Activated B cell treated with CpG ODN at 0.5 μM for 24 hours (primary cell): ENCODE measurements around the gene PNPLA7. TPM values are rescaled to one million over a fixed set of nuclear protein-coding genes. Genes with fewer than 3 reads are reported as not detected.
"Not testable (repeated sequence)": the region's sequence is repeated elsewhere in the genome, so short reads cannot be mapped to it uniquely, and the experiment has no call there.

Experiments used
- ATAC-seq: fragments of 200-7000 bp; cut with Tn5 transposase; one replicate; pipeline ENCODE4 v1.10.0; 2021; ENCODE audit warnings: low read depth, mild to moderate bottlenecking, moderate library complexity
- CTCF ChIA-PET: fragments of 350-600 bp; sonication (Branson Sonifier 250); formaldehyde crosslinking; loops from one replicate; lab custom pipeline; 2021; ENCODE audit warnings: antibody characterized with exemption; lab: Charles Lee
- POLR2A ChIA-PET: fragments of 350-600 bp; sonication (Branson Sonifier 250); formaldehyde crosslinking; loops from one replicate; lab custom pipeline; 2021; ENCODE audit warnings: antibody characterized with exemption; lab: Charles Lee
- DNase-seq: peaks from one replicate; pipeline ENCODE4 v3.0.0; 2022
- H3K27ac Mint-ChIP-seq: one replicate; pipeline ENCODE4 v1.8.0; 2020; ENCODE audit warnings: mixed read lengths
- H3K27me3 Mint-ChIP-seq: one replicate; pipeline ENCODE4 v1.8.0; 2021; ENCODE audit warnings: mixed read lengths
- H3K36me3 Mint-ChIP-seq: one replicate; pipeline ENCODE4 v1.8.0; 2021; ENCODE audit warnings: low read depth, mixed read lengths
- H3K4me1 Mint-ChIP-seq: one replicate; pipeline ENCODE4 v1.8.0; 2021; ENCODE audit warnings: mixed read lengths
- H3K4me3 Mint-ChIP-seq: one replicate; pipeline ENCODE4 v1.8.0; 2020; ENCODE audit warnings: mild to moderate bottlenecking, mixed read lengths
- H3K9me3 Mint-ChIP-seq: one replicate; pipeline ENCODE4 v1.8.0; 2020; ENCODE audit warnings: mixed read lengths
- CTCF ChIP-seq: fragments of 200-600 bp; IDR thresholded peaks from one replicate; pipeline ENCODE4 v1.8.0; 2022; ENCODE audit warnings: antibody characterized with exemption, mild to moderate bottlenecking
- intact Hi-C: fragments of 100-400 bp; cut with micrococcal nuclease; formaldehyde crosslinking; loops from one replicate; pipeline ENCODE4 v1.15.1; 2024
- total RNA-seq: library from RNA; stranded (reverse); gene quantifications from 2 replicates; pipeline ENCODE4 v1.2.3, GENCODE V29; 2022

The PNPLA7 gene
- total RNA-seq: 5.5 and 6.1 TPM in 2 replicates

DNA sequence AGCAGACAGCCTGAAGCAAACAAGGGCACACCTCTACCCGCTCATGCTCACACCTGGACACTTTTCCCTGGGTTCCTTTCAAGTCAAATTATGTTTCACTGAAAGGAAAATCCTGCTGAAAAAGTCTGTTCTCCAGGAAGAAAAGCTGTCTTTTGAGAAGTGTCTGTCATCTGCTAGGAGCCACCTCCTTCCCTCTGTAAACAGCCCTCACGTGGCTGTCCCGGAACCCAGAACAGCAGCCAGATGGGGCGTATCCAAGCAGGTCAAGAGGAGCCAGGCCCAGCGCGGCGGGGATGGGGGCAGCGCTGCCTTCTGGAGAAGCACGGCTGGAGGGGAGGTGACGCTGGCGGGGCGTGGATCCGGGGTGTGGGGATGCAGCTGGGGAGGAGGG, at the start of gene PNPLA7:
TSS of gene PNPLA7 (minus strand) at position 172 of the 391 bp plus-strand sequence. CDS start 205 bp downstream, outside the sequence.
- H3K36me3 Mint-ChIP-seq: peaks cover 16% of the 10 kb centered on the region
- peak; percentile 27 for ATAC-seq
- peak within 1 kb of the TSS; percentile 91 for H3K4me3 Mint-ChIP-seq
- no peaks in the 10 kb centered on the region for H3K9me3 Mint-ChIP-seq
- CTCF ChIA-PET: no interaction called here
- no peaks in the 10 kb centered on the region for H3K27me3 Mint-ChIP-seq
- DNase-seq: peak; percentile 48
- POLR2A ChIA-PET: interaction anchor here (0.5 to 3.9 kb wide), 7 partner anchors 13 to 668 kb away, joined by 3 to 12 read pairs (median 6); partner anchors contain the start of genes EXD3 and NOXA1
- H3K4me1 Mint-ChIP-seq: peaks cover 47% of the 10 kb centered on the region
- peak within 1 kb of the TSS; percentile 85 for H3K27ac Mint-ChIP-seq
- intact Hi-C loops: loop anchor here (1.0 to 10.0 kb wide), 6 partner anchors 15 to 755 kb away; partner anchors contain the start of genes CCDC183, DPH7, EHMT1 and MAN1B1
- no peak for TF ChIP-seq CTCF

DNA sequence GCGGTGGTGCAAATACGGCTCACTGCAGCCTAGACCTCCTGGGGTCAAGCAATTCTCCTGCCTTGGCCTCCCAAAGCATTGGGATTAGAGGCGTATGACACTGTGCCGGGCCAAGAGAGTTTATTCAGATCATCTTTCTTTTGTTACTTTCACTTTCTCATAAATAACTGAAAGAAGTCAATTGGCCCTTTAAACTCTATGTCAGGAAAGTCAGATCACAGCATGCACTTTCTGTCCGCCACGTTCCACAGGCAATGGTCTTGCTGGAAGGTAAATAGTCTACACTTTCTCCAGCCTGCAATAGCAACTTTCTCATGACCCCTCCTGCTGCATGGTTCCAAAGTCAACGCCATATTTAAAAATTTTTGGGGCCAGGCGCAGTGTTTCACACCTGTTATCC, 48.7 kb upstream of the PNPLA7 start:
- Mint-ChIP-seq H3K27ac (no peak overlapping the region), H3K9me3 (no peaks in the 10 kb centered on the region), H3K36me3 (no peaks in the 10 kb centered on the region), H3K4me1 (no peaks in the 10 kb centered on the region), H3K27me3 (no peaks in the 10 kb centered on the region), H3K4me3 (no peak overlapping the region)
- CTCF ChIA-PET: no interaction called here
- intact Hi-C loops: no loop called here
- no peak for ATAC-seq
- TF ChIP-seq CTCF: no peak
- DNase-seq: no peak
- POLR2A ChIA-PET: no interaction called here

- intact Hi-C loops, CTCF ChIA-PET, H3K4me1 Mint-ChIP-seq, DNase-seq, H3K4me3 Mint-ChIP-seq, H3K27me3 Mint-ChIP-seq, H3K9me3 Mint-ChIP-seq, ATAC-seq, H3K27ac Mint-ChIP-seq, H3K36me3 Mint-ChIP-seq: not testable (repeated sequence)
- POLR2A ChIA-PET: interaction anchor here (1.1 kb wide), 1 partner anchor 9 kb away, joined by 4 read pairs; the partner anchor contains the start of gene ARRDC1
Measured at GRCh38 chr9:137596577-137596976, 46.4 kb upstream of the PNPLA7 start.

GRCh38 chr9:137593176-137593575, 43.0 kb upstream of the PNPLA7 start:
- POLR2A ChIA-PET: interaction anchor here (1.3 to 1.7 kb wide), 2 partner anchors 10 to 12 kb away, joined by 5 to 11 read pairs; partner anchors contain the start of gene ARRDC1
- no peak for DNase-seq
- H3K4me3 Mint-ChIP-seq: no peak overlapping the region
- no peak for ATAC-seq
- CTCF ChIA-PET: no interaction called here
- peaks cover 1% of the 10 kb centered on the region for H3K27me3 Mint-ChIP-seq
- intact Hi-C loops: loop anchor here (5.0 kb wide), 1 partner anchor 41 kb away; the partner anchor contains the start of genes MRPL41 and PNPLA7
- no peak overlapping the region for H3K27ac Mint-ChIP-seq
- no peaks in the 10 kb centered on the region for H3K9me3 Mint-ChIP-seq
- no peak for TF ChIP-seq CTCF
- peaks cover 6% of the 10 kb centered on the region for H3K4me1 Mint-ChIP-seq
- peaks cover 4% of the 10 kb centered on the region for H3K36me3 Mint-ChIP-seq

GRCh38 chr9:137592767-137593166, 42.6 kb upstream of the PNPLA7 start:
- intact Hi-C loops: loop anchor here (5.0 kb wide), 1 partner anchor 40 kb away; the partner anchor contains the start of genes MRPL41 and PNPLA7
- TF ChIP-seq CTCF: no peak
- H3K27me3 Mint-ChIP-seq: peaks cover 1% of the 10 kb centered on the region
- H3K36me3 Mint-ChIP-seq: peaks cover 9% of the 10 kb centered on the region
- ChIA-PET CTCF (no interaction called here), POLR2A (interaction anchor here (1.3 to 1.7 kb wide), 2 partner anchors 10 to 13 kb away, joined by 5 to 11 read pairs; partner anchors contain the start of gene ARRDC1)
- DNase-seq (no peak), ATAC-seq (no peak)
- no peak overlapping the region for H3K4me3 Mint-ChIP-seq
- peaks cover 6% of the 10 kb centered on the region for H3K4me1 Mint-ChIP-seq
- H3K27ac Mint-ChIP-seq: no peak overlapping the region
- H3K9me3 Mint-ChIP-seq: no peaks in the 10 kb centered on the region
